ENCODE measurements around the gene TSSK3.

DNA sequence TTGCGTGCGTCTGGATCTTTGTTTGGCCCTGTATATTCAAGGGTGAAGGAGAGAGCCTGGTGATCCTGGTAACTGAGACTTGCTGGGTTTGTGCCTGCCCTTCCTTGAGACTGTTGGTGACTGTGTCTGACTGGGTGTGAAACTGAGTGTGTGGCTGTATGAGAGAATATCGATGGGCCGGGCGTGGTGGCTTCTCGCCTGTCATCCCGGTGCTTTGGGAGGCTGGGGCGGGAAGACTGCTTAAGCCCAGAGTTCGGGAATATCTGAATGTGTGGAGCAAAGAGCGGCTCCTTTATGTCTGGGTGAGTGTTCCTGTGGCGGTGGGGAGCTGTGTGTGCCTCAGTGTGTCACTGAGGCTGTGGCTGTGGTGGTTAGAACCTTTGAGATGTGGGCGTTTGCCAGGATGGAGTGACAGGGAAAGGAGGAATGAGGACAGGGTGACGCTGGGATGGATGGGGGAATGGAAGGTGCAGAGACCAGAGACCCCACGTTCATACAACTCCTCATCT is 23.6 kb upstream of the TSSK3 start:
- TF ChIP-seq, protein P1, sequence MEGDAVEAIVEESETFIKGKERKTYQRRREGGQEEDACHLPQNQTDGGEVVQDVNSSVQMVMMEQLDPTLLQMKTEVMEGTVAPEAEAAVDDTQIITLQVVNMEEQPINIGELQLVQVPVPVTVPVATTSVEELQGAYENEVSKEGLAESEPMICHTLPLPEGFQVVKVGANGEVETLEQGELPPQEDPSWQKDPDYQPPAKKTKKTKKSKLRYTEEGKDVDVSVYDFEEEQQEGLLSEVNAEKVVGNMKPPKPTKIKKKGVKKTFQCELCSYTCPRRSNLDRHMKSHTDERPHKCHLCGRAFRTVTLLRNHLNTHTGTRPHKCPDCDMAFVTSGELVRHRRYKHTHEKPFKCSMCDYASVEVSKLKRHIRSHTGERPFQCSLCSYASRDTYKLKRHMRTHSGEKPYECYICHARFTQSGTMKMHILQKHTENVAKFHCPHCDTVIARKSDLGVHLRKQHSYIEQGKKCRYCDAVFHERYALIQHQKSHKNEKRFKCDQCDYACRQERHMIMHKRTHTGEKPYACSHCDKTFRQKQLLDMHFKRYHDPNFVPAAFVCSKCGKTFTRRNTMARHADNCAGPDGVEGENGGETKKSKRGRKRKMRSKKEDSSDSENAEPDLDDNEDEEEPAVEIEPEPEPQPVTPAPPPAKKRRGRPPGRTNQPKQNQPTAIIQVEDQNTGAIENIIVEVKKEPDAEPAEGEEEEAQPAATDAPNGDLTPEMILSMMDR (conservative IDR thresholded peaks at IDR 0.05) = no peak
- no peak for TF ChIP-seq EZH2 (IDR thresholded peaks at IDR 0.05; ENCODE audit: low read depth)
